Breast epithelium (tissue), 4 donors: Measurements from ENCODE around the gene NEU3. TPM values are rescaled to one million over a fixed set of nuclear protein-coding genes. Genes with fewer than 3 reads are reported as not detected.
"Not testable (repeated sequence)": the region's sequence is repeated elsewhere in the genome, so short reads cannot be mapped to it uniquely, and the experiment has no call there.

Experiments used
- DNase-seq, 2 donors: peaks; one replicate each; pipeline ENCODE4 v3.0.0-alpha.2; 2019; ENCODE audit warnings: low spot score in 2 of 2
- H3K27ac ChIP-seq, 2 donors: fragments of 200-600 bp; sonication (generic) in 1 of 2; one replicate each; pipeline ENCODE4 v1.5.1; 2016 to 2019; ENCODE audit warnings: mild to moderate bottlenecking in 1 of 2
- H3K27me3 ChIP-seq, 2 donors: fragments of 200-600 bp; sonication (generic) in 1 of 2; one replicate each; pipeline versions ENCODE4 v1.5.1 to v1.6.0; 2017 to 2019; ENCODE audit warnings: control low read depth in 1 of 2, mild to moderate bottlenecking in 1 of 2
- H3K36me3 ChIP-seq: fragments of 200-600 bp; one replicate; pipeline ENCODE4 v1.5.1; 2019
- H3K4me1 ChIP-seq, 2 donors: fragments of 200-600 bp; sonication (generic); one replicate each; pipeline ENCODE4 v1.5.1; 2016 to 2019; ENCODE audit warnings: control low read depth in 1 of 2
- H3K4me3 ChIP-seq, 3 donors: fragments of 200-600 bp; sonication (generic); 1 replicate in 2 of 3; 2 replicates in 1 of 3; pipeline ENCODE4 v1.5.1; 2016 to 2019; ENCODE audit warnings: mild to moderate bottlenecking in 3 of 3, moderate library complexity in 2 of 3
- H3K9me3 ChIP-seq, 2 donors: fragments of 200-600 bp; sonication (generic) in 1 of 2; one replicate each; pipeline ENCODE4 v1.5.1; 2016 to 2019; ENCODE audit warnings: control low read depth in 1 of 2
- POLR2A ChIP-seq: fragments of 450-650 bp; IDR thresholded peaks from one replicate; pipeline ENCODE4 v1.6.1; 2016; ENCODE audit warnings: antibody characterized with exemption, mild to moderate bottlenecking, moderate library complexity
- POLR2AphosphoS5 ChIP-seq, 3 donors: sonication (generic); formaldehyde crosslinking; IDR thresholded peaks; one replicate each; pipeline ENCODE4 v1.6.1; 2017; ENCODE audit warnings: antibody characterized with exemption in 3 of 3
- intact Hi-C: fragments of 100-400 bp; cut with DNase I; formaldehyde crosslinking; loops from one replicate; pipeline ENCODE4 v1.15.1; 2023; ENCODE audit warnings: low total_unique reads
- total RNA-seq, 3 donors: library from RNA; depleted of rRNA; stranded (reverse); fragments of >200 nt; gene quantifications; one replicate each; pipeline ENCODE4 v1.1.0, GENCODE V29; 2016
- TF ChIP-seq, protein P1 (sequence below), 3 donors: fragments of 450-650 bp; IDR thresholded peaks; one replicate each; pipeline ENCODE4 v1.5.1; 2016 to 2017; ENCODE audit warnings: antibody characterized with exemption in 3 of 3, mild to moderate bottlenecking in 3 of 3, moderate library complexity in 3 of 3

NEU3 gene
- total RNA-seq, 3 donors from 2014 or later: 11.8 to 12.8 (median 12.4) TPM

- Histone ChIP-seq H3K4me3 (no peak overlapping the region), H3K4me1 (no peaks in the 10 kb centered on the region), H3K27ac (no peak overlapping the region), H3K9me3 (no peaks in the 10 kb centered on the region), H3K36me3 (no peaks in the 10 kb centered on the region), H3K27me3 (no peaks in the 10 kb centered on the region)
- intact Hi-C loops: no loop called here
- no peak for DNase-seq
- TF ChIP-seq POLR2AphosphoS5 (IDR thresholded peaks at IDR 0.05) (no peak), POLR2A (no peak)
- TF ChIP-seq, protein P1, sequence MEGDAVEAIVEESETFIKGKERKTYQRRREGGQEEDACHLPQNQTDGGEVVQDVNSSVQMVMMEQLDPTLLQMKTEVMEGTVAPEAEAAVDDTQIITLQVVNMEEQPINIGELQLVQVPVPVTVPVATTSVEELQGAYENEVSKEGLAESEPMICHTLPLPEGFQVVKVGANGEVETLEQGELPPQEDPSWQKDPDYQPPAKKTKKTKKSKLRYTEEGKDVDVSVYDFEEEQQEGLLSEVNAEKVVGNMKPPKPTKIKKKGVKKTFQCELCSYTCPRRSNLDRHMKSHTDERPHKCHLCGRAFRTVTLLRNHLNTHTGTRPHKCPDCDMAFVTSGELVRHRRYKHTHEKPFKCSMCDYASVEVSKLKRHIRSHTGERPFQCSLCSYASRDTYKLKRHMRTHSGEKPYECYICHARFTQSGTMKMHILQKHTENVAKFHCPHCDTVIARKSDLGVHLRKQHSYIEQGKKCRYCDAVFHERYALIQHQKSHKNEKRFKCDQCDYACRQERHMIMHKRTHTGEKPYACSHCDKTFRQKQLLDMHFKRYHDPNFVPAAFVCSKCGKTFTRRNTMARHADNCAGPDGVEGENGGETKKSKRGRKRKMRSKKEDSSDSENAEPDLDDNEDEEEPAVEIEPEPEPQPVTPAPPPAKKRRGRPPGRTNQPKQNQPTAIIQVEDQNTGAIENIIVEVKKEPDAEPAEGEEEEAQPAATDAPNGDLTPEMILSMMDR (IDR thresholded peaks at IDR 0.05): no peak
Observed at GRCh38 chr11:75041263-75041662, 52.5 kb downstream of the NEU3 start.

DNA sequence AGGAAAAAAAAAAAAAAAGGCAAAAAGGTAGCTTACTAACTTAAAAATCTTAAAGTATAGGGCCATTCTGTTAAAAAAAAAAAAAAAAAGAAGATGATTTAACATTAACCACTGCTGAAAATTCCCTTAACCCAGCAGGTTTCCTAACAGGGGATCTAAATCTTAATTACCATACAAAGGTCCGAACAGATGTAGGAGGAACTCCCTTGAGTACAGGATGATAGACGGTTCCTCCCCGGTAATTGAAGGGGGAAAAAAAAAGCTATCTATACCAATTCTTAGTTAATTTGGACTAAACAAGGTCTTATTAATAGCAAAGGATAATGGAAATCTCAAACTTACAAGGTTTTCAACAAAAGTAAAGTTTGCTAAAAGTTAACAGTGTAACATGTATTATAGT, 53.1 kb downstream of the NEU3 start:
- H3K9me3 ChIP-seq, H3K4me3 ChIP-seq, DNase-seq, H3K36me3 ChIP-seq, H3K4me1 ChIP-seq, H3K27ac ChIP-seq, H3K27me3 ChIP-seq, intact Hi-C loops: not testable (repeated sequence)

DNA sequence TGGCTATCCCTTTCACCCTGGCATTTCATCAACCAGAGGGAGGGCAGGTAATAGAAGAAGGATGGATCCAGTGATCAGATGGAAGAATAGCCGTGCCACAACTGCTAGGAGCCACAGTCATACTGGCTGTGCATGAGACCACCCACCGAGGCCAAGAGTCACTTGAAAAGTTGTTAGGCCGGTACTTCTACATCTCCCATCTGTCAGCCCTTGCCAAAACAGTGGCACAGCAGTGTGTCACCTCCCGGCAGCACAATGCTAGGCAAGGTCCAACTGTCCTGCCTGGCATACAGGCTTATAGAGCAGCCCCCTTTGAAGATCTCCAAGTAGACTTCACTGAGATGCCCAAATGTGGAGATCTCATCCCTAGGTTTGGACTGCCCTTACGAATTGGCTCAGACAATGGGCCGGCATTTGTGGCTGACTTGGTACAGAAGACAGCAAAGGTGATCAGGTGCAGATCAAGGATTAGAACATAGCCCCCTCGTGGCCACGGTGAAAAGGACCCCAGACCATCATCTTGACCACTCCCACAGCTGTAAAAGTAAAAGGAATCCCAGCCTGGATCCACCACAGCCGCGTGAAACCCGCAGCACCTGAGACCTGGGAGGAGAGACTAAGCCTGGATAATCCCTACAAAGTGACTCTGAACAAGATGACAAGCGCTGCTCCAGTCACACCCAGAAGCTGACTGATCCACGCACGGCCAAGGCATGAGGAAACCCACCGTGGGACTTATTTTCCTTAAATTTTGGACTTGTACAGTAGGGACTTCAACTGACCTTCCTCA, 55.8 kb downstream of the NEU3 start:
- H3K27ac ChIP-seq, H3K9me3 ChIP-seq, intact Hi-C loops, H3K4me1 ChIP-seq, DNase-seq, H3K27me3 ChIP-seq, H3K36me3 ChIP-seq, H3K4me3 ChIP-seq: not testable (repeated sequence)

DNA sequence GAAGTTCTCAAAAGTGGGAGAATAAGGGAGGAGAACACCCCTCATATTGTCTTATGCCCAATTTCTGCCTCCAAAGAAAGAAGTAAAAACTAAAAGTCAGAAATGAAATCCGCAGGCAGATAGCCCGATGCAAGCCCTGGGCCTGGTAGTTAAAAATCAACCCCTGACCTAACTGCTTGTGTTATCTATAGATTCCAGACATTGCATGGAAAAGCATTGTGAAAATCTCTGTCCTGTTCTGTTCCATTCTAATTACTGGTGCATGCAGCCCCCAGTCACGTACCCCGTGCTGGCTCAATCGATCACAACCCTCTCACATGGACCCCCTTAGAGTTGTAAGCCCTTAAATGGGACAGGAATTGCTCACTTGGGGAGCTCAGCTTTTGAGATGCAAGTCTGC, 57.9 kb downstream of the NEU3 start:
- H3K9me3 ChIP-seq, H3K27ac ChIP-seq, DNase-seq, H3K4me1 ChIP-seq, H3K4me3 ChIP-seq, H3K36me3 ChIP-seq, intact Hi-C loops, H3K27me3 ChIP-seq: not testable (repeated sequence)

- no peak overlapping the region for H3K27ac ChIP-seq
- no peaks in the 10 kb centered on the region for H3K36me3 ChIP-seq
- DNase-seq: no peak
- peaks cover 0 to 4% of the 10 kb centered on the region in 2 donors for H3K9me3 ChIP-seq
- no peaks in the 10 kb centered on the region for H3K4me1 ChIP-seq
- no peak overlapping the region for H3K4me3 ChIP-seq
- TF ChIP-seq, protein P1 (IDR thresholded peaks at IDR 0.05): no peak
- no peak for TF ChIP-seq POLR2A
- intact Hi-C loops: no loop called here
- no peaks in the 10 kb centered on the region for H3K27me3 ChIP-seq
Observed at GRCh38 chr11:75047191-75047590, 58.5 kb downstream of the NEU3 start.

- H3K36me3 ChIP-seq, DNase-seq, intact Hi-C loops, H3K4me1 ChIP-seq, H3K27me3 ChIP-seq, H3K4me3 ChIP-seq, H3K27ac ChIP-seq: not testable (repeated sequence)
- peaks cover 0 to 15% of the 10 kb centered on the region in 2 donors for H3K9me3 ChIP-seq
Observed at GRCh38 chr11:75049501-75050266, 61.0 kb downstream of the NEU3 start.

GRCh38 chr11:75050516-75050915, 61.8 kb downstream of the NEU3 start:
- intact Hi-C loops: no loop called here
- Histone ChIP-seq H3K27me3 (no peaks in the 10 kb centered on the region), H3K4me3 (no peak overlapping the region), H3K4me1 (no peaks in the 10 kb centered on the region), H3K27ac (no peak overlapping the region), H3K36me3 (no peaks in the 10 kb centered on the region), H3K9me3 (peaks cover 0 to 15% of the 10 kb centered on the region in 2 donors)
- TF ChIP-seq POLR2A (no peak), POLR2AphosphoS5 (IDR thresholded peaks at IDR 0.05) (no peak)
- TF ChIP-seq, protein P1 (IDR thresholded peaks at IDR 0.05): no peak
- DNase-seq: no peak
